Parathyroid adenoma (tissue), 2 donors: ENCODE data around the gene SRGAP2C.
"Not testable (repeated sequence)": the region's sequence is repeated elsewhere in the genome, so short reads cannot be mapped to it uniquely, and the experiment has no call there.

Source experiments
- H2AFZ ChIP-seq: fragments of 300-600 bp; sonication (generic); one replicate; pipeline ENCODE4 v1.7.0; 2017; ENCODE audit warnings: antibody characterized with exemption, mild to moderate bottlenecking
- H3K27ac ChIP-seq: fragments of 300-600 bp; sonication (generic); one replicate; pipeline ENCODE4 v1.7.0; 2017
- H3K27me3 ChIP-seq: fragments of 300-600 bp; sonication (generic); one replicate; pipeline ENCODE4 v1.7.0; 2017; ENCODE audit warnings: low read length; ENCODE audit not compliant: control insufficient read depth, insufficient read depth
- H3K36me3 ChIP-seq: fragments of 300-600 bp; sonication (generic); one replicate; pipeline ENCODE4 v1.7.0; 2017; ENCODE audit warnings: low read length; ENCODE audit not compliant: control insufficient read depth, insufficient read depth
- H3K4me1 ChIP-seq: fragments of 300-600 bp; sonication (generic); one replicate; pipeline ENCODE4 v1.7.0; 2017; ENCODE audit warnings: control low read depth
- H3K4me2 ChIP-seq: fragments of 300-600 bp; sonication (generic); one replicate; pipeline ENCODE4 v1.7.0; 2017; ENCODE audit warnings: low read length
- H3K4me3 ChIP-seq: fragments of 300-600 bp; sonication (generic); one replicate; pipeline ENCODE4 v1.7.0; 2017; ENCODE audit warnings: low read depth, low read length
- H3K79me2 ChIP-seq: fragments of 300-600 bp; sonication (generic); one replicate; pipeline ENCODE4 v1.7.0; 2017; ENCODE audit warnings: control low read depth
- H3K9ac ChIP-seq: fragments of 300-600 bp; sonication (generic); one replicate; pipeline ENCODE4 v1.7.0; 2017; ENCODE audit warnings: mild to moderate bottlenecking
- H3K9me3 ChIP-seq: fragments of 300-600 bp; sonication (generic); one replicate; pipeline ENCODE4 v1.7.0; 2017; ENCODE audit warnings: low read length; ENCODE audit not compliant: control insufficient read depth
- donor health status: primary hyperparathyroidism.

The SRGAP2C gene

GRCh38 chr1:121210778-121211177, 26.0 kb downstream of the SRGAP2C start:
- H3K9ac ChIP-seq = not testable (repeated sequence)

GRCh38 chr1:121213491-121213890, 28.7 kb downstream of the SRGAP2C start:
- not testable (repeated sequence) for H3K4me2 ChIP-seq, H3K79me2 ChIP-seq, H3K36me3 ChIP-seq, H2AFZ ChIP-seq, H3K9ac ChIP-seq, H3K4me1 ChIP-seq, H3K4me3 ChIP-seq, H3K9me3 ChIP-seq, H3K27ac ChIP-seq, H3K27me3 ChIP-seq

More at GRCh38 chr1:121210778-121211177, 26.0 kb downstream of the SRGAP2C start:
- not testable (repeated sequence) for H3K9me3 ChIP-seq, H3K4me3 ChIP-seq, H3K4me1 ChIP-seq, H2AFZ ChIP-seq, H3K4me2 ChIP-seq, H3K79me2 ChIP-seq, H3K36me3 ChIP-seq, H3K27me3 ChIP-seq, H3K27ac ChIP-seq

- not testable (repeated sequence) for H3K9ac ChIP-seq, H3K9me3 ChIP-seq, H3K4me3 ChIP-seq, H2AFZ ChIP-seq, H3K27ac ChIP-seq, H3K27me3 ChIP-seq, H3K4me1 ChIP-seq, H3K79me2 ChIP-seq, H3K4me2 ChIP-seq, H3K36me3 ChIP-seq
Observed at GRCh38 chr1:121214544-121215156, 29.9 kb downstream of the SRGAP2C start.

- H3K36me3 ChIP-seq = not testable (repeated sequence)
Observed at GRCh38 chr1:121215699-121216417, 31.1 kb downstream of the SRGAP2C start.

GRCh38 chr1:121216676-121217075, 31.9 kb downstream of the SRGAP2C start:
- not testable (repeated sequence) for H3K4me1 ChIP-seq

More at GRCh38 chr1:121215699-121216417, 31.1 kb downstream of the SRGAP2C start:
- H3K4me2 ChIP-seq, H3K4me1 ChIP-seq, H3K27ac ChIP-seq, H3K4me3 ChIP-seq, H3K9me3 ChIP-seq, H3K79me2 ChIP-seq, H3K9ac ChIP-seq, H3K27me3 ChIP-seq, H2AFZ ChIP-seq: not testable (repeated sequence)

GRCh38 chr1:121221770-121222169, 37.0 kb downstream of the SRGAP2C start:
- H3K9ac ChIP-seq, H3K4me3 ChIP-seq, H3K4me1 ChIP-seq, H3K36me3 ChIP-seq, H3K4me2 ChIP-seq, H2AFZ ChIP-seq, H3K27ac ChIP-seq, H3K27me3 ChIP-seq, H3K9me3 ChIP-seq, H3K79me2 ChIP-seq: not testable (repeated sequence)

More at GRCh38 chr1:121216676-121217075, 31.9 kb downstream of the SRGAP2C start:
- H3K36me3 ChIP-seq, H2AFZ ChIP-seq, H3K9me3 ChIP-seq, H3K4me2 ChIP-seq, H3K79me2 ChIP-seq, H3K27me3 ChIP-seq, H3K9ac ChIP-seq, H3K4me3 ChIP-seq, H3K27ac ChIP-seq: not testable (repeated sequence)

- H3K9ac ChIP-seq, H3K9me3 ChIP-seq, H3K79me2 ChIP-seq, H2AFZ ChIP-seq, H3K36me3 ChIP-seq, H3K27ac ChIP-seq, H3K4me3 ChIP-seq, H3K27me3 ChIP-seq, H3K4me1 ChIP-seq, H3K4me2 ChIP-seq: not testable (repeated sequence)
Observed at GRCh38 chr1:121224714-121225113, 39.9 kb downstream of the SRGAP2C start.

GRCh38 chr1:121226295-121226904, 41.6 kb downstream of the SRGAP2C start:
- not testable (repeated sequence) for H3K4me2 ChIP-seq, H3K4me3 ChIP-seq, H3K9ac ChIP-seq, H3K4me1 ChIP-seq, H2AFZ ChIP-seq, H3K9me3 ChIP-seq, H3K27ac ChIP-seq, H3K79me2 ChIP-seq, H3K36me3 ChIP-seq, H3K27me3 ChIP-seq

GRCh38 chr1:121226925-121227324, 42.1 kb downstream of the SRGAP2C start:
- not testable (repeated sequence) for H3K27ac ChIP-seq, H3K4me1 ChIP-seq, H3K36me3 ChIP-seq

GRCh38 chr1:121227544-121228330, 43.0 kb downstream of the SRGAP2C start:
- H3K27ac ChIP-seq, H3K4me2 ChIP-seq, H3K36me3 ChIP-seq: not testable (repeated sequence)

More at GRCh38 chr1:121226925-121227324, 42.1 kb downstream of the SRGAP2C start:
- not testable (repeated sequence) for H3K79me2 ChIP-seq, H3K4me3 ChIP-seq, H3K9me3 ChIP-seq, H2AFZ ChIP-seq, H3K27me3 ChIP-seq, H3K9ac ChIP-seq, H3K4me2 ChIP-seq

More at GRCh38 chr1:121227544-121228330, 43.0 kb downstream of the SRGAP2C start:
- not testable (repeated sequence) for H3K9me3 ChIP-seq, H3K4me1 ChIP-seq, H2AFZ ChIP-seq, H3K4me3 ChIP-seq, H3K9ac ChIP-seq, H3K79me2 ChIP-seq, H3K27me3 ChIP-seq
